ENCODE data around the gene NUB1. TPM values are rescaled to one million over a fixed set of nuclear protein-coding genes. Genes with fewer than 3 reads are reported as not detected.
A peak's percentile ranks its signal among the peaks of the same experiment; 100 is the strongest.

NUB1 gene
- total RNA-seq, 4 donors from 2014 or later = 39.3 to 70.8 (median 41.7) TPM

DNA sequence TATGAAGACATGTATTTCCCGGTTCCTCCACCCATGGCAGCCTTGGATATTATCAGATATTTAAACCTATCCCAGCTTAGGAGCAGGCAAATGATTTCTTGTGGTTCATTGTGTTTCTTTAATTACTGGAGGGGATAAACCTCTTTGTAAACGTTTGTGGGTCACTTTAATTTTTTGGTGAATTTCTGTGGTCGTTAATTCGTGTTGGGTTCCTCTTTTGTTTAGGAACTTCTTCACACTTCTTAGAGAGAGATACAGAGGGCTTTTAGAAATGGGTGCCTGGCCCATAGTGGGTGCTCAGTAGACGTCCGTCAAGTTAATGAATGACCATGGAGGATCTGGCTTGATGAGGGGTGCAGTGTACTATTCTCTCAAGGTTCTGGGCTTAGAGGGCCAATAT lies 27.2 kb upstream of the NUB1 start:
- peaks cover 16% of the 10 kb centered on the region for H3K4me1 ChIP-seq
- no peaks in the 10 kb centered on the region for H3K36me3 ChIP-seq
- no peaks in the 10 kb centered on the region for H3K27me3 ChIP-seq
- H3K27ac ChIP-seq = no peak overlapping the region
- TF ChIP-seq CTCF (IDR thresholded peaks at IDR 0.05) (no peak), POLR2A (IDR thresholded peaks at IDR 0.05) (no peak), POLR2AphosphoS5 (IDR thresholded peaks at IDR 0.05) (no peak), EP300 (IDR thresholded peaks at IDR 0.05) (no peak)
- no peak for DNase-seq (ENCODE audit: low spot score in 2 of 2)
- peaks cover 5% of the 10 kb centered on the region for H3K9me3 ChIP-seq
- H3K4me3 ChIP-seq = no peak overlapping the region
- WGBS = 54% methylated on average over 6 of the region's 6 CpGs

DNA sequence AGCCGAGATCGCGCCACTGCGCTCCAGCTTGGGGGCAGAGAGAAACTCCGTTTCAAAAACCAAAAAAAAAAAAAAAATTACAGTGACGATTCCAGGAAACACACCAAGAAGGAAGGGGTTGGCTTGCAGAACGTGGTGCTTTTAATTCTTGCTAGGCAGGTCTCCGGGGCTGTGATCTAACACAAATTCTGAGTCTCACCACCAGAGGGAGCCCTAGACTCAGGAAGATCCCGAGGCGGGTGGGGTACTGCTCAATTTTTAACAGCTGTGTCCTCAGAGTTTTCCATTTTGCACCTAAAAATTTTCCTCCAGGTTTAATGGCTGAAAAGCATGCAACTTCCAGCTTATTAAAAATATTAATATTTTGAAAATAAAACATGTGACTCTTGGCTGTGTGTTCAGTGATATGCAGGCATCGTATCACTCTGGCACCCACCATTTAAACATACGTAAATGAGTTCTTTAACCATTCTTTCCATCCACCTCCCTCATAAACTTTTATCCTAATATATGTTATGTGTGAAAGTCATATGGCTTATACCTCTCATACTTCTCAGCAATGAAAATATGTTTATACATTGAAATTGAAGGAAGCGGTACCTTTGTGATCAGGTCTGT lies 26.5 kb upstream of the NUB1 start:
- H3K4me1 ChIP-seq = peaks cover 16% of the 10 kb centered on the region
- no peak overlapping the region for H3K4me3 ChIP-seq
- H3K36me3 ChIP-seq = no peaks in the 10 kb centered on the region
- TF ChIP-seq CTCF (IDR thresholded peaks at IDR 0.05) = peak; percentile 73 to 83
- no peak for TF ChIP-seq EP300 (IDR thresholded peaks at IDR 0.05)
- H3K27me3 ChIP-seq = no peaks in the 10 kb centered on the region
- H3K9me3 ChIP-seq = peaks cover 8% of the 10 kb centered on the region
- H3K27ac ChIP-seq = no peak overlapping the region
- WGBS = 19% methylated on average over 13 of the region's 13 CpGs
- DNase-seq (ENCODE audit: low spot score in 2 of 2) = peak; percentile 80 to 84

DNA sequence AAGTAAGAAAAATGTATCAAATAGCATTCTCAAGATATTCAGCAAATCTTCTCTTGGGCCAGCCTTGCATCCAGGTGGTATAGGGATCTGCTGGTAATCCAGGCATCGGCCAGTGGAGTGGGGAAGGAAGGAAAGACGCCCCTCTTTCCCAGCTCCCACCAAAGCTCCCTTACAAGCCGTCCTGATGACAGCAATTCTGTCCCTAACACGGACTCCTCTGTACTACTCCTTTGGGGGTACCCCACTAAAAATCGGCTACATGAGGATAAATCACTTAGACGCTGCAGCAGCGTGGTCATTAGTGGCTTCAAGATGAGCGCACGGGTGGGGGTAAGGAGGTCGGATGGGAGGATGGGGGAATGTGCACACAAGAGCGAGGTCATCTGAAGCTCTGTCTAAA lies 24.7 kb upstream of the NUB1 start:
- Histone ChIP-seq H3K36me3 (no peaks in the 10 kb centered on the region), H3K4me1 (peaks cover 16% of the 10 kb centered on the region), H3K4me3 (no peak overlapping the region), H3K9me3 (peaks cover 8% of the 10 kb centered on the region), H3K27ac (no peak overlapping the region), H3K27me3 (no peaks in the 10 kb centered on the region)
- no peak for DNase-seq (ENCODE audit: low spot score in 2 of 2)
- WGBS = 77% methylated on average over 11 of the region's 11 CpGs
- TF ChIP-seq POLR2AphosphoS5 (IDR thresholded peaks at IDR 0.05) (no peak), EP300 (IDR thresholded peaks at IDR 0.05) (no peak), POLR2A (IDR thresholded peaks at IDR 0.05) (no peak), CTCF (IDR thresholded peaks at IDR 0.05) (no peak)

DNA sequence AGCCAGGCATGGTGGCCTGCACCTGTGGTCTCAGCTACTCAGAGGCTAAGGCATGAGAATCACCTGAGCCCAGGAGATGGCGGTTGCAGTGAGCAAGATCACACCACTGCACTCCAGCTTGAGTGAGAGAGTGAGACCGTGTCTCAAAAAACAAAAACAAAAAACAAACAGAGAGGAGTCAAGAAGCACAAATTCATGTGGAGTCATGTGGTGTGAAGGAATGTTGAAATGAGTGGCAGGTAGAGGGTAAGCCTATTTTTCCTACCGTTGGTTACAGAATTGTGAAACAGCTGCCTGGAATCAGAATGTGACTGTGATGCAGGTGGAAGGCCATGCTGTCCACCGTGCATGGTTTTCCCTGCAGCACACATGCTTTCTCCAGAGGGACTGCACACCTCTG lies 23.7 kb upstream of the NUB1 start:
- WGBS = 64% methylated on average over 4 of the region's 4 CpGs
- TF ChIP-seq EP300 (IDR thresholded peaks at IDR 0.05) = no peak
- no peak for TF ChIP-seq POLR2AphosphoS5 (IDR thresholded peaks at IDR 0.05)
- no peak for TF ChIP-seq CTCF (IDR thresholded peaks at IDR 0.05)
- no peak for TF ChIP-seq POLR2A (IDR thresholded peaks at IDR 0.05)

GRCh38 chr7:151319189-151319588 lies 22.4 kb upstream of the NUB1 start:
- WGBS = 55% methylated on average over 2 of the region's 2 CpGs

More for the DNA sequence above, 23.7 kb upstream of the NUB1 start:
- Histone ChIP-seq H3K27me3 (no peaks in the 10 kb centered on the region), H3K27ac (no peak overlapping the region), H3K36me3 (no peaks in the 10 kb centered on the region), H3K9me3 (peaks cover 8% of the 10 kb centered on the region), H3K4me1 (peaks cover 16% of the 10 kb centered on the region), H3K4me3 (no peak overlapping the region)
- no peak for DNase-seq (ENCODE audit: low spot score in 2 of 2)

More at GRCh38 chr7:151319189-151319588, 22.4 kb upstream of the NUB1 start:
- Histone ChIP-seq H3K27me3 (no peaks in the 10 kb centered on the region), H3K27ac (no peak overlapping the region), H3K4me3 (no peak overlapping the region), H3K9me3 (peaks cover 8% of the 10 kb centered on the region), H3K4me1 (peaks cover 8% of the 10 kb centered on the region), H3K36me3 (no peaks in the 10 kb centered on the region)
- no peak for DNase-seq (ENCODE audit: low spot score in 2 of 2)
- TF ChIP-seq POLR2A (IDR thresholded peaks at IDR 0.05) = no peak
- no peak for TF ChIP-seq CTCF (IDR thresholded peaks at IDR 0.05)
- no peak for TF ChIP-seq POLR2AphosphoS5 (IDR thresholded peaks at IDR 0.05)
- TF ChIP-seq EP300 (IDR thresholded peaks at IDR 0.05) = no peak
